NCI-H774 (cell line): ENCODE measurements around the gene TACC2.
"Not testable (repeated sequence)": the region's sequence is repeated elsewhere in the genome, so short reads cannot be mapped to it uniquely, and the experiment has no call there.

Experiments used
- DNase-seq: peaks from one replicate; lab custom pipeline; 2025; lab: John Stamatoyannopoulos, UW

The TACC2 gene

GRCh38 chr10:122023257-122023656 is 34.3 kb downstream of the TACC2 start:
- DNase-seq, result not testable (repeated sequence)

- no peak for DNase-seq
Observed at GRCh38 chr10:122029499-122030199, 40.7 kb downstream of the TACC2 start.

- DNase-seq, result no peak
Observed at GRCh38 chr10:122030200-122030552, 41.2 kb downstream of the TACC2 start.

- no peak for DNase-seq
Observed at GRCh38 chr10:122033224-122033926, 44.4 kb downstream of the TACC2 start.

GRCh38 chr10:122034149-122034756 is 45.3 kb downstream of the TACC2 start:
- no peak for DNase-seq

- DNase-seq, result no peak
Observed at GRCh38 chr10:122040786-122041185, 51.8 kb downstream of the TACC2 start.

GRCh38 chr10:122042836-122043235 is 53.9 kb downstream of the TACC2 start:
- DNase-seq, result no peak

GRCh38 chr10:122044045-122044661 is 55.2 kb downstream of the TACC2 start:
- no peak for DNase-seq

GRCh38 chr10:122044713-122045112 is 55.8 kb downstream of the TACC2 start:
- no peak for DNase-seq

- DNase-seq, result no peak
Observed at GRCh38 chr10:122045212-122045611, 56.2 kb downstream of the TACC2 start.

GRCh38 chr10:122047560-122047959 is 58.6 kb downstream of the TACC2 start:
- DNase-seq, result no peak

GRCh38 chr10:122049076-122049475 is 60.1 kb downstream of the TACC2 start:
- no peak for DNase-seq

GRCh38 chr10:122050311-122050710 is 61.3 kb downstream of the TACC2 start:
- DNase-seq, result no peak

GRCh38 chr10:122050811-122051210 is 61.8 kb downstream of the TACC2 start:
- DNase-seq, result no peak

GRCh38 chr10:122051609-122052385 is 62.8 kb downstream of the TACC2 start:
- DNase-seq, result no peak

- DNase-seq, result no peak
Observed at GRCh38 chr10:122052701-122053100, 63.7 kb downstream of the TACC2 start.

- no peak for DNase-seq
Observed at GRCh38 chr10:122053314-122053713, 64.4 kb downstream of the TACC2 start.

GRCh38 chr10:122054048-122055025 is 65.4 kb downstream of the TACC2 start:
- DNase-seq, result no peak

- DNase-seq, result no peak
Observed at GRCh38 chr10:122055252-122055651, 66.3 kb downstream of the TACC2 start.

GRCh38 chr10:122056431-122057094 is 67.6 kb downstream of the TACC2 start:
- no peak for DNase-seq
